NT2/D1 (cell line): Measurements from ENCODE around the gene AGAP5.

Experiments
- SUZ12 ChIP-seq: IDR thresholded peaks from 2 replicates; pipeline ENCODE4 v1.6.1; 2011; ENCODE audit not compliant: insufficient read length, insufficient read depth; ENCODE audit errors: extremely low read depth
- YY1 ChIP-seq: IDR thresholded peaks from 2 replicates; pipeline ENCODE4 v1.6.1; 2011; ENCODE audit not compliant: insufficient read length, insufficient read depth
- ZNF274 ChIP-seq: IDR thresholded peaks from 2 replicates; pipeline ENCODE4 v1.6.1; 2011; ENCODE audit warnings: mild to moderate bottlenecking, low read depth, low read length

- TF ChIP-seq ZNF274, result no peak
- no peak for TF ChIP-seq SUZ12
- TF ChIP-seq YY1, result no peak
Observed at GRCh38 chr10:73644015-73644743, 53.7 kb downstream of the AGAP5 start.
